ENCODE data around the gene CASK. TPM values are rescaled to one million over a fixed set of nuclear protein-coding genes. Genes with fewer than 3 reads are reported as not detected.

The CASK gene
- total and polyA plus RNA-seq, 4 donors = 10.6 to 51.1 (median 26.0) TPM

- no peak for DNase-seq
These were observed 335.1 kb downstream of the CASK start for GRCh38 chrX:41588271-41588670.

DNA sequence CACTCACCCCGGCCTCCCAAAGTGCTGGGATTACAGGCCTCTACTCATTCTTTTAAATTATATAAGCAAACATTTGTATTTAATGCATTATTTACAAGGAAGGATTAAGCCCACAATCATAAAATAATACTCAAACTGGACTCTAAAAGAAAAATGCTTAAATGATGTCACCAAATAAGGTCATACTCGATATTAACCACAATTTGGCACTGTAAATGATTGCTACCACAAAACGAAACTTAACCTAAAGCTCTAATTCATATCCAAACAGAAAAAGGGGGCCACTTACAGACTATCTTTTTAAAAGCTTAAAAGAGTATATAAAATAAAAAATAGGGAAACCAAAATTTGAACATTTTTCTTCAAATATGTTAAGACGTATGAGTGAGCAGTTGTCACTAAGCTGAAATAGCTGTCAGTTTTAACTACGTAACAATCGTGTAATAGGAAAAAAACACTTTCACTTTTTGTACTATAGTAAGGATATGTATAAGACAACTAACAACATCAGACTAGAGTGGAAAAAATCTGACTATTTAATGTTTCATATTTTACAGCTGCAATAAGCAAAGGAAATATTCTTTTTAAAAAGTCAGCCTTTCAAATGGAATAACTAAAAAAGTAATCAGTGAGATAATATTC is 342.8 kb downstream of the CASK start:
- H3K27ac ChIP-seq (ENCODE audit: low read depth in 1 of 2, low read length in 2 of 2) = no peak overlapping the region
- no peak for DNase-seq
- no peaks in the 10 kb centered on the region for H3K36me3 ChIP-seq (ENCODE audit: control insufficient read depth in 1 of 2, insufficient read depth in 2 of 2, low read length in 1 of 2)
- ATAC-seq (ENCODE audit: low FRiP score) = no peak
- WGBS, 2 donors = 19 to 46% methylated on average over 6 of the region's 6 CpGs
- H3K9me3 ChIP-seq (ENCODE audit: control insufficient read depth, low read length) = no peaks in the 10 kb centered on the region
- H3K27me3 ChIP-seq (ENCODE audit: control insufficient read depth in 1 of 2, insufficient read depth in 2 of 2, low read length in 1 of 2) = no peaks in the 10 kb centered on the region
- H3K4me1 ChIP-seq (ENCODE audit: control insufficient read depth in 1 of 2, insufficient read depth in 2 of 2, low read length in 2 of 2) = no peaks in the 10 kb centered on the region
- no peak overlapping the region for H3K4me3 ChIP-seq (ENCODE audit: low read length in 2 of 2)
- intact Hi-C loops (cut with DNase I) = no loop called here

More at GRCh38 chrX:41588271-41588670, 335.1 kb downstream of the CASK start:
- H3K36me3 ChIP-seq (ENCODE audit: control insufficient read depth in 1 of 2, insufficient read depth in 2 of 2, low read length in 1 of 2) = no peaks in the 10 kb centered on the region
- no peaks in the 10 kb centered on the region for H3K4me1 ChIP-seq (ENCODE audit: control insufficient read depth in 1 of 2, insufficient read depth in 2 of 2, low read length in 2 of 2)
- ATAC-seq (ENCODE audit: low FRiP score) = no peak
- peak overlapping the region; percentile 7 to 59 for H3K27ac ChIP-seq (ENCODE audit: low read depth in 1 of 2, low read length in 2 of 2)
- no peaks in the 10 kb centered on the region for H3K27me3 ChIP-seq (ENCODE audit: control insufficient read depth in 1 of 2, insufficient read depth in 2 of 2, low read length in 1 of 2)
- 6 to 42% methylated on average over 4 of the region's 4 CpGs for WGBS, 2 donors
- intact Hi-C loops (cut with DNase I) = no loop called here
- H3K4me3 ChIP-seq (ENCODE audit: low read length in 2 of 2) = peak overlapping the region; percentile 31 to 48
- H3K9me3 ChIP-seq (ENCODE audit: control insufficient read depth, low read length) = no peaks in the 10 kb centered on the region

- H3K27ac ChIP-seq (ENCODE audit: low read depth in 1 of 2, low read length in 2 of 2) = no peak overlapping the region
- intact Hi-C loops (cut with DNase I) = no loop called here
- H3K4me3 ChIP-seq (ENCODE audit: low read length in 2 of 2) = no peak overlapping the region
- no peaks in the 10 kb centered on the region for H3K4me1 ChIP-seq (ENCODE audit: control insufficient read depth in 1 of 2, insufficient read depth in 2 of 2, low read length in 2 of 2)
- no peaks in the 10 kb centered on the region for H3K36me3 ChIP-seq (ENCODE audit: control insufficient read depth in 1 of 2, insufficient read depth in 2 of 2, low read length in 1 of 2)
- H3K9me3 ChIP-seq (ENCODE audit: control insufficient read depth, low read length) = no peaks in the 10 kb centered on the region
- ATAC-seq (ENCODE audit: low FRiP score) (no peak), DNase-seq (no peak)
- H3K27me3 ChIP-seq (ENCODE audit: control insufficient read depth in 1 of 2, insufficient read depth in 2 of 2, low read length in 1 of 2) = no peaks in the 10 kb centered on the region
- WGBS, 2 donors = 5 to 35% methylated on average over 3 of the region's 3 CpGs
These were observed 359.5 kb downstream of the CASK start for GRCh38 chrX:41563876-41564275.

GRCh38 chrX:41561045-41561444 is 362.3 kb downstream of the CASK start:
- peak in 1 of 2 donors; percentile 42 for DNase-seq
- Histone ChIP-seq H3K27me3 (ENCODE audit: control insufficient read depth in 1 of 2, insufficient read depth in 2 of 2, low read length in 1 of 2) (no peaks in the 10 kb centered on the region), H3K36me3 (ENCODE audit: control insufficient read depth in 1 of 2, insufficient read depth in 2 of 2, low read length in 1 of 2) (no peaks in the 10 kb centered on the region), H3K9me3 (ENCODE audit: control insufficient read depth, low read length) (no peaks in the 10 kb centered on the region), H3K4me3 (ENCODE audit: low read length in 2 of 2) (no peak overlapping the region), H3K4me1 (ENCODE audit: control insufficient read depth in 1 of 2, insufficient read depth in 2 of 2, low read length in 2 of 2) (no peaks in the 10 kb centered on the region), H3K27ac (ENCODE audit: low read depth in 1 of 2, low read length in 2 of 2) (peak overlapping the region in 1 of 2 donors; percentile 44)
- ATAC-seq (ENCODE audit: low FRiP score) = no peak
- intact Hi-C loops (cut with DNase I) = no loop called here
- 4 to 18% methylated on average over 2 of the region's 2 CpGs for WGBS, 2 donors

DNA sequence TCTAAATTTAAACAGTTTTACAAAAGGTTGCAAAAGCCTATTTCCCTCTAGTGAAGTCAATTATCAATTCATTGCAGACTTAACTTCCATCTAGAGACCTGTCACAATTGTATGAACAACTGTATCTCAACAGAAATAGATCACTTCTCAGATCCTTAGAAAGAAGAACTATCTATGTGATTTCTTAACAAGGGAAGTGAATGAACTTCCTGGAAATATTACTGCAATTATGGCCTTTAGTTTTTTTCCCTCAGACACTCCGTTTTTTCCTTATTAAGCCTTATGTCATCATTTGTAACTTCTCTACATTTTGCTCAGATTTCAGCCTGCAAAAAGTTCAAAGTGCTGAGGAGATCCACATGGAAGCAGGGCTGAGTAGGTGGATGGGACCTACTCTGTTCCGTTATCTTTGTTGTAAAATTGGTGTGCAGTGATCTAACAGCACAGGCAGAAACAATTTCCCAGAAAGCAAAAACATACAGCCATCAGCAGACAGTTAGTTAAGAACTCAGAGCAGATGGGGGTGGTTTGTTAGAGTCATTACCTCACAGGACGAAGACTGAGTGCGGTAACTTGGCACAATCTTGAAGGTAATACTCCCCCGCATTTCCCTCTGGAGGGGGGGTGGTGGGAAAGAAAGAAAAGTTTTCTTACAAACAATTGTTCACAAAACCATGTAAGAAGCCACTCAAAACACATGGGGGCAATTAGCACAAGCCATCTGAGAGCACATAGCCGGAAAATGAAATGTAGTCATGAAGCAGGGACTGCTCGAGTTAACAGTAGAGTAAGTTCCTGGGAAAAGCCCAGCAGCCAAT is 363.9 kb downstream of the CASK start:
- Histone ChIP-seq H3K36me3 (ENCODE audit: control insufficient read depth in 1 of 2, insufficient read depth in 2 of 2, low read length in 1 of 2) (no peaks in the 10 kb centered on the region), H3K4me1 (ENCODE audit: control insufficient read depth in 1 of 2, insufficient read depth in 2 of 2, low read length in 2 of 2) (no peaks in the 10 kb centered on the region), H3K27ac (ENCODE audit: low read depth in 1 of 2, low read length in 2 of 2) (peak overlapping the region in 1 of 2 donors; percentile 80), H3K27me3 (ENCODE audit: control insufficient read depth in 1 of 2, insufficient read depth in 2 of 2, low read length in 1 of 2) (no peaks in the 10 kb centered on the region), H3K4me3 (ENCODE audit: low read length in 2 of 2) (no peak overlapping the region), H3K9me3 (ENCODE audit: control insufficient read depth, low read length) (no peaks in the 10 kb centered on the region)
- WGBS, 2 donors = 4 to 26% methylated on average over 7 of the region's 7 CpGs
- DNase-seq (no peak), ATAC-seq (ENCODE audit: low FRiP score) (peak; percentile 66)
- intact Hi-C loops (cut with DNase I) = loop anchor here (5.0 to 10.0 kb wide), 4 partner anchors 105 to 285 kb away; no protein-coding TSS in a partner anchor

GRCh38 chrX:41558531-41558930 is 364.8 kb downstream of the CASK start:
- Histone ChIP-seq H3K4me3 (ENCODE audit: low read length in 2 of 2) (no peak overlapping the region), H3K4me1 (ENCODE audit: control insufficient read depth in 1 of 2, insufficient read depth in 2 of 2, low read length in 2 of 2) (no peaks in the 10 kb centered on the region), H3K27ac (ENCODE audit: low read depth in 1 of 2, low read length in 2 of 2) (no peak overlapping the region), H3K36me3 (ENCODE audit: control insufficient read depth in 1 of 2, insufficient read depth in 2 of 2, low read length in 1 of 2) (no peaks in the 10 kb centered on the region), H3K27me3 (ENCODE audit: control insufficient read depth in 1 of 2, insufficient read depth in 2 of 2, low read length in 1 of 2) (no peaks in the 10 kb centered on the region), H3K9me3 (ENCODE audit: control insufficient read depth, low read length) (no peaks in the 10 kb centered on the region)
- WGBS, 2 donors = 2 to 6% methylated on average over 2 of the region's 2 CpGs
- DNase-seq = no peak
- intact Hi-C loops (cut with DNase I) = loop anchor here (5.0 to 10.0 kb wide), 4 partner anchors 104 to 284 kb away; no protein-coding TSS in a partner anchor
- peak; percentile 55 for ATAC-seq (ENCODE audit: low FRiP score)

GRCh38 chrX:41556958-41557357 is 366.4 kb downstream of the CASK start:
- DNase-seq (no peak), ATAC-seq (ENCODE audit: low FRiP score) (no peak)
- Histone ChIP-seq H3K36me3 (ENCODE audit: control insufficient read depth in 1 of 2, insufficient read depth in 2 of 2, low read length in 1 of 2) (no peaks in the 10 kb centered on the region), H3K27me3 (ENCODE audit: control insufficient read depth in 1 of 2, insufficient read depth in 2 of 2, low read length in 1 of 2) (no peaks in the 10 kb centered on the region), H3K4me1 (ENCODE audit: control insufficient read depth in 1 of 2, insufficient read depth in 2 of 2, low read length in 2 of 2) (no peaks in the 10 kb centered on the region), H3K4me3 (ENCODE audit: low read length in 2 of 2) (no peak overlapping the region), H3K27ac (ENCODE audit: low read depth in 1 of 2, low read length in 2 of 2) (no peak overlapping the region), H3K9me3 (ENCODE audit: control insufficient read depth, low read length) (no peaks in the 10 kb centered on the region)
- intact Hi-C loops (cut with DNase I) = loop anchor here (5.0 to 10.0 kb wide), 4 partner anchors 102 to 282 kb away; no protein-coding TSS in a partner anchor
- WGBS, 2 donors = 36 to 45% methylated on average over 2 of the region's 2 CpGs

DNA sequence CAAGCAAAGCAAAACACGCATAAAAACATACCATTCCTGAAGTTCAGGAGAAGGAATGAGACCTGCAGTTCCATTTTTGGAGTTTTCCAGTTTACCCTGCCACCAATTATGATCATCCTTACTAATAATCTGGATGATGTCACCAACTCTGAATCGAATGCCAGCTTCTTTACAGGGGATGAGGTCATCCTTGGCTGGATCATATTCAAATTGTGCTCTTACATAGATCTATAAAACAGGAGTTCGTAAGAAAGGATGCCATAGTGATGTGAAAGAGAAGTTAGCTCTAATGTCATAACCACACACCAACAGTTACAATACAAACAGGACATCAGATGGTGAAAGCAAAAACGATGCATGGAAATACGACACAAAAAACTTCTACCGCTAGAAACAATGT is 369.7 kb downstream of the CASK start:
- DNase-seq (no peak), ATAC-seq (ENCODE audit: low FRiP score) (no peak)
- 16 to 36% methylated on average over 6 of the region's 6 CpGs for WGBS, 2 donors
- intact Hi-C loops (cut with DNase I) = loop anchor here (10.0 kb wide), 2 partner anchors 99 to 279 kb away; no protein-coding TSS in a partner anchor
- H3K4me3 ChIP-seq (ENCODE audit: low read length in 2 of 2) = no peak overlapping the region
- no peak overlapping the region for H3K27ac ChIP-seq (ENCODE audit: low read depth in 1 of 2, low read length in 2 of 2)
- no peaks in the 10 kb centered on the region for H3K4me1 ChIP-seq (ENCODE audit: control insufficient read depth in 1 of 2, insufficient read depth in 2 of 2, low read length in 2 of 2)
- no peaks in the 10 kb centered on the region for H3K9me3 ChIP-seq (ENCODE audit: control insufficient read depth, low read length)
- H3K27me3 ChIP-seq (ENCODE audit: control insufficient read depth in 1 of 2, insufficient read depth in 2 of 2, low read length in 1 of 2) = no peaks in the 10 kb centered on the region
- H3K36me3 ChIP-seq (ENCODE audit: control insufficient read depth in 1 of 2, insufficient read depth in 2 of 2, low read length in 1 of 2) = no peaks in the 10 kb centered on the region

Measured in aorta (tissue), 5 donors.